GM21528 (cell line): Measurements from ENCODE around the gene FGD3.
"Not testable (repeated sequence)": the region's sequence is repeated elsewhere in the genome, so short reads cannot be mapped to it uniquely, and the experiment has no call there.

Experiments used
- ATAC-seq: cut with Tn5 transposase; IDR thresholded peaks from one replicate; pipeline ENCODE4 v1.9.1; 2021; ENCODE audit warnings: mild to moderate bottlenecking, moderate library complexity; ENCODE audit not compliant: unreplicated experiment, low FRiP score

FGD3 gene

GRCh38 chr9:92974761-92975755 lies 27.7 kb downstream of the FGD3 start:
- ATAC-seq = no peak

- ATAC-seq = no peak
Observed at GRCh38 chr9:92976431-92976830, 29.1 kb downstream of the FGD3 start.

GRCh38 chr9:92977279-92977678 lies 30.0 kb downstream of the FGD3 start:
- no peak for ATAC-seq

- ATAC-seq = no peak
Observed at GRCh38 chr9:92978345-92978875, 31.1 kb downstream of the FGD3 start.

- no peak for ATAC-seq
Observed at GRCh38 chr9:92979283-92980056, 32.1 kb downstream of the FGD3 start.

GRCh38 chr9:92980085-92980745 lies 32.9 kb downstream of the FGD3 start:
- ATAC-seq = no peak

GRCh38 chr9:92982130-92982529 lies 34.8 kb downstream of the FGD3 start:
- no peak for ATAC-seq

- no peak for ATAC-seq
Observed at GRCh38 chr9:92983984-92984589, 36.8 kb downstream of the FGD3 start.

- no peak for ATAC-seq
Observed at GRCh38 chr9:92984976-92985375, 37.7 kb downstream of the FGD3 start.

GRCh38 chr9:92986176-92987119 lies 39.1 kb downstream of the FGD3 start:
- ATAC-seq = no peak

GRCh38 chr9:92988215-92988768 lies 41.0 kb downstream of the FGD3 start:
- no peak for ATAC-seq

- ATAC-seq = no peak
Observed at GRCh38 chr9:92989561-92989960, 42.2 kb downstream of the FGD3 start.

- ATAC-seq = no peak
Observed at GRCh38 chr9:92990461-92990860, 43.1 kb downstream of the FGD3 start.

- no peak for ATAC-seq
Observed at GRCh38 chr9:92992549-92992948, 45.2 kb downstream of the FGD3 start.

- ATAC-seq = not testable (repeated sequence)
Observed at GRCh38 chr9:92998871-92999270, 51.5 kb downstream of the FGD3 start.

- no peak for ATAC-seq
Observed at GRCh38 chr9:93001031-93001430, 53.7 kb downstream of the FGD3 start.

GRCh38 chr9:93002700-93003099 lies 55.4 kb downstream of the FGD3 start:
- no peak for ATAC-seq

GRCh38 chr9:93003552-93004407 lies 56.5 kb downstream of the FGD3 start:
- peak; percentile 54 for ATAC-seq
